Sigmoid colon (tissue), 4 donors: ENCODE results near the gene PARD3.

ENCODE experiments used
- EP300 ChIP-seq, 4 donors: sonication (generic); formaldehyde crosslinking; IDR thresholded peaks; one replicate each; pipeline ENCODE4 v1.6.1; 2017; ENCODE audit warnings: antibody characterized with exemption in 4 of 4
- POLR2A ChIP-seq, 2 donors: fragments of 450-650 bp; IDR thresholded peaks; one replicate each; pipeline ENCODE4 v1.6.1; 2016; ENCODE audit warnings: antibody characterized with exemption in 2 of 2, mild to moderate bottlenecking in 2 of 2, moderate library complexity in 2 of 2
- TF ChIP-seq, protein P1 (sequence below), 4 experiments: fragments of 450-650 bp in 3 of 4; fragments of 200-600 bp in 1 of 4; IDR thresholded peaks; one replicate each; pipeline ENCODE4 v1.5.1; 2016 to 2019; ENCODE audit warnings: antibody characterized with exemption in 4 of 4, mild to moderate bottlenecking in 3 of 4, moderate library complexity in 2 of 4

DNA sequence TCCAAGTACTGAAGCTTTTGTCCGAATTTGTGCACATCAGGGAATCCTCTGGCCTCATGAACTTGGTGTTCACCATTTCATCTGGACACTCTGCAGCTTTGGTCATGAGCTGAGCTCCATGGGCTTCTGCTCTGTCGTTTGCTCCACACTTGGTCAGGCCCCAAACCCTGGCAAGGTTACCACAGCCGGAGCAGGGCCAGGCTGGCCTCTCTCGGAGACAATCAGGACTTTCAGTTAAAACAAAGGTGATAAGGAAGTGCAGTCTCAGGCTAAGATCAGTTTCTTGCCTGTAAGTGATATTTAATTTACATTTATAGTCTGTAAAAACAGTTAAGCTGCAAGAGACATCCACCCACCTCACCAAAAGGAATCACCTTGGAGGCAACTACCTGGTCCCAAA, 558.9 kb downstream of the PARD3 start:
- TF ChIP-seq, protein P1, sequence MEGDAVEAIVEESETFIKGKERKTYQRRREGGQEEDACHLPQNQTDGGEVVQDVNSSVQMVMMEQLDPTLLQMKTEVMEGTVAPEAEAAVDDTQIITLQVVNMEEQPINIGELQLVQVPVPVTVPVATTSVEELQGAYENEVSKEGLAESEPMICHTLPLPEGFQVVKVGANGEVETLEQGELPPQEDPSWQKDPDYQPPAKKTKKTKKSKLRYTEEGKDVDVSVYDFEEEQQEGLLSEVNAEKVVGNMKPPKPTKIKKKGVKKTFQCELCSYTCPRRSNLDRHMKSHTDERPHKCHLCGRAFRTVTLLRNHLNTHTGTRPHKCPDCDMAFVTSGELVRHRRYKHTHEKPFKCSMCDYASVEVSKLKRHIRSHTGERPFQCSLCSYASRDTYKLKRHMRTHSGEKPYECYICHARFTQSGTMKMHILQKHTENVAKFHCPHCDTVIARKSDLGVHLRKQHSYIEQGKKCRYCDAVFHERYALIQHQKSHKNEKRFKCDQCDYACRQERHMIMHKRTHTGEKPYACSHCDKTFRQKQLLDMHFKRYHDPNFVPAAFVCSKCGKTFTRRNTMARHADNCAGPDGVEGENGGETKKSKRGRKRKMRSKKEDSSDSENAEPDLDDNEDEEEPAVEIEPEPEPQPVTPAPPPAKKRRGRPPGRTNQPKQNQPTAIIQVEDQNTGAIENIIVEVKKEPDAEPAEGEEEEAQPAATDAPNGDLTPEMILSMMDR (IDR thresholded peaks at IDR 0.05), result no peak
- TF ChIP-seq EP300 (IDR thresholded peaks at IDR 0.05), result no peak
- no peak for TF ChIP-seq POLR2A (IDR thresholded peaks at IDR 0.05)
